Loucy (cell line): ENCODE measurements around the gene WDCP.

Experiments
- H2AFZ ChIP-seq: fragments of 200-600 bp; sonication (generic); 2 replicates; pipeline ENCODE4 v1.6.0; 2016; ENCODE audit warnings: antibody characterized with exemption, mild to moderate bottlenecking, low read length, moderate library complexity
- H3F3A ChIP-seq: fragments of 200-600 bp; 2 replicates; pipeline ENCODE4 v1.6.0; 2016; ENCODE audit warnings: antibody characterized with exemption, low read depth, mild to moderate bottlenecking
- H3K27me3 ChIP-seq: fragments of 200-600 bp; sonication (generic); 2 replicates; pipeline ENCODE4 v1.6.1; 2014; ENCODE audit warnings: low read length, mild to moderate bottlenecking; ENCODE audit not compliant: insufficient read depth, poor library complexity, severe bottlenecking
- H3K36me3 ChIP-seq: fragments of 200-600 bp; sonication (generic); 2 replicates; pipeline ENCODE4 v1.6.1; 2016; ENCODE audit warnings: low read length; ENCODE audit not compliant: insufficient read depth
- H3K4me1 ChIP-seq: fragments of 200-600 bp; sonication (generic); 2 replicates; pipeline ENCODE4 v1.5.1; 2014; ENCODE audit warnings: low read length, mild to moderate bottlenecking; ENCODE audit not compliant: insufficient read depth, poor library complexity, severe bottlenecking
- H3K4me2 ChIP-seq: fragments of 200-600 bp; sonication (generic); 2 replicates; pipeline ENCODE4 v1.6.0; 2014; ENCODE audit warnings: antibody characterized with exemption, low read length, low read depth, mild to moderate bottlenecking; ENCODE audit not compliant: poor library complexity, severe bottlenecking
- H3K4me3 ChIP-seq: fragments of 200-600 bp; sonication (generic); 2 replicates; pipeline ENCODE4 v1.5.1; 2014; ENCODE audit warnings: low read length, mild to moderate bottlenecking, mixed read lengths; ENCODE audit not compliant: poor library complexity, severe bottlenecking
- H3K79me2 ChIP-seq: fragments of 200-600 bp; sonication (generic); 2 replicates; pipeline ENCODE4 v1.6.1; 2014; ENCODE audit warnings: low read length; ENCODE audit not compliant: insufficient read depth
- H3K9ac ChIP-seq: fragments of 200-600 bp; sonication (generic); 2 replicates; pipeline ENCODE4 v1.6.0; 2014; ENCODE audit warnings: mild to moderate bottlenecking, low read depth, low read length, moderate library complexity; ENCODE audit not compliant: poor library complexity, severe bottlenecking
- H3K9me2 ChIP-seq: fragments of 200-600 bp; sonication (generic); replicated peaks from 2 replicates; pipeline ENCODE4 v1.6.1; 2016; ENCODE audit warnings: low read depth, low read length, mixed read lengths
- H3K9me3 ChIP-seq: fragments of 200-600 bp; sonication (generic); 2 replicates; pipeline ENCODE4 v1.6.1; 2014; ENCODE audit warnings: mild to moderate bottlenecking, antibody characterized with exemption, low read length, low read depth; ENCODE audit not compliant: insufficient read depth
- H4K20me1 ChIP-seq: fragments of 200-600 bp; sonication (generic); 2 replicates; pipeline ENCODE4 v1.6.0; 2014; ENCODE audit warnings: antibody characterized with exemption, low read length, mild to moderate bottlenecking; ENCODE audit not compliant: insufficient read depth, poor library complexity, severe bottlenecking
- CTCF ChIP-seq: fragments of 200-600 bp; sonication (generic); conservative IDR thresholded peaks from 2 replicates; pipeline ENCODE4 v1.5.1; 2014; ENCODE audit warnings: mild to moderate bottlenecking, antibody characterized with exemption, low read length
- EZH2phosphoT487 ChIP-seq: fragments of 200-600 bp; IDR thresholded peaks from 2 replicates; pipeline ENCODE4 v1.6.1; 2018; ENCODE audit warnings: antibody characterized with exemption, mild to moderate bottlenecking, moderate library complexity, borderline replicate concordance

Gene WDCP

GRCh38 chr2:24073816-24074215 is 26.6 kb upstream of the WDCP start:
- no peaks in the 10 kb centered on the region for H3K9me3 ChIP-seq
- peaks cover 61% of the 10 kb centered on the region for H3K79me2 ChIP-seq
- H4K20me1 ChIP-seq, result peaks cover 22% of the 10 kb centered on the region
- no peak overlapping the region for H2AFZ ChIP-seq
- H3K9ac ChIP-seq, result peak overlapping the region; percentile 21
- H3F3A ChIP-seq, result no peaks in the 10 kb centered on the region; the same call in 1 of the 2 replicates
- peak overlapping the region; percentile 83 for H3K4me2 ChIP-seq
- H3K36me3 ChIP-seq, result no peaks in the 10 kb centered on the region; the same call in 1 of the 2 replicates
- TF ChIP-seq EZH2phosphoT487, result no peak
- no peak for TF ChIP-seq CTCF
- H3K4me1 ChIP-seq, result peaks cover 49% of the 10 kb centered on the region
- H3K27me3 ChIP-seq, result no peaks in the 10 kb centered on the region
- H3K9me2 ChIP-seq, result no peaks in the 10 kb centered on the region
- H3K4me3 ChIP-seq, result peak overlapping the region; percentile 15

- TF ChIP-seq CTCF (no peak), EZH2phosphoT487 (no peak)
- Histone ChIP-seq H3K9me3 (no peaks in the 10 kb centered on the region), H3K79me2 (peaks cover 61% of the 10 kb centered on the region), H3K9ac (no peak overlapping the region), H3F3A (no peaks in the 10 kb centered on the region), H3K27me3 (no peaks in the 10 kb centered on the region), H4K20me1 (peaks cover 22% of the 10 kb centered on the region), H3K4me2 (peak overlapping the region; percentile 83), H3K4me3 (peak overlapping the region; percentile 4), H3K9me2 (no peaks in the 10 kb centered on the region), H3K36me3 (peaks cover 12% of the 10 kb centered on the region; the same call in 1 of the 2 replicates), H3K4me1 (peaks cover 40% of the 10 kb centered on the region), H2AFZ (no peak overlapping the region)
Observed at GRCh38 chr2:24072259-24072658, 25.1 kb upstream of the WDCP start.

DNA sequence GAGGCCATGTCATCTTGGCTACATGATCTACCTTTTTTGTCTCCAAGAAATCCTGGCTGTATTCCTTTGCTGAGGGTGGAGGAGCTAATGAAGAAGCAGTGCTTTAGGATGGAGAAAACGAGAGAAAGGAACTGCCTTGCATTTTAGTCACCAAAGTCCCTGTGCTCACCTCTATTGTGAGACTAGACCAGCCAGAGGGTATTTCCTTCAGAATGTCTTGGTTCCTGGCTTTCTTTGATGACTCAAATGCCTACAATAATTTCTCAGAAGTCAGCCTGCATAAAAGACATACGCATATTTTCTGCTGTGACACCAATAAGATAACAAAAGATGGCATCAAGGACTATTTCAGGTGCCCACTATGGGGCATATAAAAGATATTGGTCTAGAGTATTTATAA is 18.1 kb upstream of the WDCP start:
- Histone ChIP-seq H4K20me1 (no peaks in the 10 kb centered on the region), H3K4me3 (no peak overlapping the region), H3K4me2 (no peak overlapping the region), H3F3A (no peaks in the 10 kb centered on the region), H3K9ac (no peak overlapping the region), H3K27me3 (no peaks in the 10 kb centered on the region), H3K9me3 (no peaks in the 10 kb centered on the region), H3K79me2 (peaks cover 7% of the 10 kb centered on the region; the same call in 1 of the 2 replicates), H2AFZ (no peak overlapping the region), H3K4me1 (peaks cover 8% of the 10 kb centered on the region), H3K36me3 (peaks cover 28% of the 10 kb centered on the region; the same call in 1 of the 2 replicates), H3K9me2 (no peaks in the 10 kb centered on the region)
- TF ChIP-seq CTCF (no peak), EZH2phosphoT487 (no peak)
